ENCODE measurements around the gene ADPRS.

ADPRS gene

DNA sequence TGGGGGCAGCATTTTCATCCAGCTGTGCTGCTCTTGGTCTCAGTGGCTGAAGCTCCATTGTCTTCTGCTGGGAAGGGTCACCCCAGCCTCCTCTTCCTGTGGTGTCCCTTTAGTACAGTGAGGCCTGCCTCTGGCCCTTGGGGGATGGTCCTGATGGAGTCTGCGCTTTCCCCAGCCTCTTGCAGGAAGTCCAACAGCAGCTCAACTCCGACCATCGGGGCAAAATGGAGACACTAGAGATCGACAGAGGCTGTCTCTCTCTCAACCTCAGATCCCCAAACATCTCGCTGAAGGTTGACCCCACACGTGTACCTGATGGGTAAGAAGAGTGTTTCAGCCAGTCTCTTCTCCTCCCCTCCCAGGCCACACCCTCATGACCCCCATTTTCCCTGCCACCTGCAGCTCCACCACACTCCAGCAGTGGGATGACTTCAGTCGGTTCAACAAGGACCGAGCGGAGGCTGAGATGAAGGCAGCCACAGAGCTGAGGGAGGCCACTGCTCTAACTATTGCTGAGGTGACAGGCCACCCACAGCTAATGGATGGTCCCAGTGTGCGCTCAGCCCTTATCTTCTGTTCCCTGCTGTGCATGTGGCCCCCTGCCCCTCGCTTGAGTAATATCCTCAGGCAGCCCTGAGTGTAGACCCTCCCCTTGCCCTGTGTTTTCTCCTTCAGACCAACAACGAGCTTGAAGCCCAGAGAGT is 2.0 kb upstream of the ADPRS start:
- no peaks in the 10 kb centered on the region for H3K79me2 ChIP-seq
- no peaks in the 10 kb centered on the region for H3K9me3 ChIP-seq (ENCODE audit: control insufficient read depth, low read length)
- no peak overlapping the region for H2AFZ ChIP-seq
- no peak overlapping the region for H3K9ac ChIP-seq
- no peak overlapping the region for H3K4me2 ChIP-seq (ENCODE audit: low read length)
- H3K27me3 ChIP-seq (ENCODE audit: control insufficient read depth, insufficient read depth, low read length) = no peaks in the 10 kb centered on the region
- no peak overlapping the region for H3K27ac ChIP-seq
- no peaks in the 10 kb centered on the region for H3K4me1 ChIP-seq
- TF ChIP-seq CTCF (IDR thresholded peaks at IDR 0.05) = no peak
- no peaks in the 10 kb centered on the region for H3K36me3 ChIP-seq (ENCODE audit: control insufficient read depth, insufficient read depth, low read length)
- H3K4me3 ChIP-seq (ENCODE audit: low read depth, low read length) = no peak overlapping the region

- H3K79me2 ChIP-seq = no peaks in the 10 kb centered on the region
- H3K4me2 ChIP-seq (ENCODE audit: low read length) = no peak overlapping the region
- no peak overlapping the region for H3K4me3 ChIP-seq (ENCODE audit: low read depth, low read length)
- no peak overlapping the region for H2AFZ ChIP-seq
- no peaks in the 10 kb centered on the region for H3K36me3 ChIP-seq (ENCODE audit: control insufficient read depth, insufficient read depth, low read length)
- no peaks in the 10 kb centered on the region for H3K4me1 ChIP-seq
- no peak overlapping the region for H3K9ac ChIP-seq
- H3K27ac ChIP-seq = no peak overlapping the region
- H3K27me3 ChIP-seq (ENCODE audit: control insufficient read depth, insufficient read depth, low read length) = no peaks in the 10 kb centered on the region
- TF ChIP-seq CTCF (IDR thresholded peaks at IDR 0.05) = no peak
- H3K9me3 ChIP-seq (ENCODE audit: control insufficient read depth, low read length) = no peaks in the 10 kb centered on the region
These were observed 1.2 kb upstream of the ADPRS start for GRCh38 chr1:36087233-36088123.

DNA sequence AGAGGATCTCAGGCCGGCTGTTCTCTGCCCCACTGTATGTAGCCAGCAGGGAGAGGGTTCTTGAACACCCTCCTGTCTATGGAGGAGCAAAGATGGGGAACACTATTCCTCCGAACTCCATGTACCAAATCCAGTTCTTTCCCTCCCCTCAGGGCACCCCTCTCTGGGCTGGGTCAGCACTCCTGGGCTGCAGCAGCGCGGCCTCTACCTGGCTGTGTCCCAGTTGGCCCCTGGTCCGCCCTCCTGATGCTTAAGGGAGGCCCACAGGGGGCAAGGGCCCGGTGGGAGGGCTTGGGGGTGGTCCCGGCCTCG is 471 bp upstream of the ADPRS start:
- Histone ChIP-seq H3K4me2 (ENCODE audit: low read length) (peak overlapping the region; percentile 86), H2AFZ (peak overlapping the region; percentile 92), H3K4me1 (no peaks in the 10 kb centered on the region), H3K9me3 (ENCODE audit: control insufficient read depth, low read length) (no peaks in the 10 kb centered on the region), H3K27me3 (ENCODE audit: control insufficient read depth, insufficient read depth, low read length) (no peaks in the 10 kb centered on the region), H3K79me2 (no peaks in the 10 kb centered on the region), H3K4me3 (ENCODE audit: low read depth, low read length) (peak overlapping the region; percentile 85), H3K36me3 (ENCODE audit: control insufficient read depth, insufficient read depth, low read length) (no peaks in the 10 kb centered on the region), H3K27ac (peak overlapping the region; percentile 46), H3K9ac (no peak overlapping the region)
- TF ChIP-seq CTCF (IDR thresholded peaks at IDR 0.05) = no peak

- Histone ChIP-seq H2AFZ (peak overlapping the region; percentile 92), H3K4me2 (ENCODE audit: low read length) (peak overlapping the region; percentile 84), H3K4me1 (no peaks in the 10 kb centered on the region), H3K27ac (peak overlapping the region; percentile 46), H3K4me3 (ENCODE audit: low read depth, low read length) (peak overlapping the region; percentile 85), H3K36me3 (ENCODE audit: control insufficient read depth, insufficient read depth, low read length) (no peaks in the 10 kb centered on the region), H3K79me2 (no peaks in the 10 kb centered on the region), H3K27me3 (ENCODE audit: control insufficient read depth, insufficient read depth, low read length) (no peaks in the 10 kb centered on the region), H3K9ac (peak overlapping the region; percentile 25), H3K9me3 (ENCODE audit: control insufficient read depth, low read length) (no peaks in the 10 kb centered on the region)
- TF ChIP-seq CTCF (IDR thresholded peaks at IDR 0.05) = no peak
These were observed 865 bp downstream of the ADPRS start for GRCh38 chr1:36089393-36090121.
